ENCODE data around the gene BRI3BP. TPM values are rescaled to one million over a fixed set of nuclear protein-coding genes. Genes with fewer than 3 reads are reported as not detected.

The BRI3BP gene
- total RNA-seq, 2 donors from 2014 or later: 5.9 to 8.0 TPM

DNA sequence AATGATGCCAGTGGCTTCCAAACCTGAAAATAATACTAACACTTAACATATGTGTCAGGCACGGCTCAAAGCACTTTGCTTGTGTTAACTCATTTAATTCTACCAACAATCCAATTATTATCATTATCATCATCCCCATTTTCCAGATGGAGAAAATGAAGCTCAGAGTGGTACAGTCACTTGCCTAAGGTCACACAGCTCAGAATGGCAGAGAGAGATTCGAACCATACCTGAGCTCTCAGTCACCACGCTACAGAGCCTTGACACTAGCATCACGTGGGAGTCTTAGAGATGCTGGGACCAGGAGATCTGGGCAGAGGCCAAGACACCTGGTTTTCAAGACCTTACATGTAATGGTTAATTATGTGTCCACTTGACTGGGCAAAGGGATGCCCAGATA, 38.7 kb upstream of the BRI3BP start:
- 96 to 98% methylated on average over 4 of the region's 4 CpGs for WGBS, 2 donors
- H3K36me3 ChIP-seq (replicated peaks in 1 of 2; ENCODE audit: insufficient read depth in 1 of 2, low read depth in 2 of 2): peaks cover 2 to 25% of the 10 kb centered on the region in 2 donors
- no peak overlapping the region for H3K4me3 ChIP-seq
- TF ChIP-seq POLR2A (IDR thresholded peaks at IDR 0.05): no peak
- TF ChIP-seq, protein P1, sequence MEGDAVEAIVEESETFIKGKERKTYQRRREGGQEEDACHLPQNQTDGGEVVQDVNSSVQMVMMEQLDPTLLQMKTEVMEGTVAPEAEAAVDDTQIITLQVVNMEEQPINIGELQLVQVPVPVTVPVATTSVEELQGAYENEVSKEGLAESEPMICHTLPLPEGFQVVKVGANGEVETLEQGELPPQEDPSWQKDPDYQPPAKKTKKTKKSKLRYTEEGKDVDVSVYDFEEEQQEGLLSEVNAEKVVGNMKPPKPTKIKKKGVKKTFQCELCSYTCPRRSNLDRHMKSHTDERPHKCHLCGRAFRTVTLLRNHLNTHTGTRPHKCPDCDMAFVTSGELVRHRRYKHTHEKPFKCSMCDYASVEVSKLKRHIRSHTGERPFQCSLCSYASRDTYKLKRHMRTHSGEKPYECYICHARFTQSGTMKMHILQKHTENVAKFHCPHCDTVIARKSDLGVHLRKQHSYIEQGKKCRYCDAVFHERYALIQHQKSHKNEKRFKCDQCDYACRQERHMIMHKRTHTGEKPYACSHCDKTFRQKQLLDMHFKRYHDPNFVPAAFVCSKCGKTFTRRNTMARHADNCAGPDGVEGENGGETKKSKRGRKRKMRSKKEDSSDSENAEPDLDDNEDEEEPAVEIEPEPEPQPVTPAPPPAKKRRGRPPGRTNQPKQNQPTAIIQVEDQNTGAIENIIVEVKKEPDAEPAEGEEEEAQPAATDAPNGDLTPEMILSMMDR (IDR thresholded peaks at IDR 0.05): no peak
- DNase-seq: no peak
- H3K9me3 ChIP-seq: no peaks in the 10 kb centered on the region
- H3K4me1 ChIP-seq: no peaks in the 10 kb centered on the region
- intact Hi-C loops (cut with DNase I): no loop called here
- no peak overlapping the region for H3K27ac ChIP-seq
- no peak for ATAC-seq
- no peaks in the 10 kb centered on the region for H3K27me3 ChIP-seq

DNA sequence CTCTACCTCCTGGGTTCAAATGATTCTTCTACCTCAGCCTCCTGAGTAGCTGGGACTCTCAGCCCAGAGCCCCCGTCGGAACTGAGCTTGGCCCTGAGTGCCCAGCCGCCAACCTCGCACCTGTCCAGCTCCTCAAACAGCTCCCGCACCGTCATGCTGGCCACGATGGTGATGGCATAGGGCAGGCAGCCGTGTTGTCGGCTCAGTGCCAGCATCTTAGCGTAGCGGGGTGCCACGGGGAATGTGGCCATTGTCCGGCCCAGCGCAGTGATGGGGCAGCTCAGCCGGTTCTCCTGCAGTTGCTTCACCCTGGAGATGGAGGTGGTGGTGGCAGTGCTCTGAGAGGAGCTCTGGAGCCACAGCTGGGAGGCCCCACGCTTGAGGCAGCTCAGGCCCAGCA, 36.9 kb upstream of the BRI3BP start:
- Histone ChIP-seq H3K36me3 (replicated peaks in 1 of 2; ENCODE audit: insufficient read depth in 1 of 2, low read depth in 2 of 2) (peaks cover 7 to 21% of the 10 kb centered on the region in 2 donors), H3K27me3 (no peaks in the 10 kb centered on the region), H3K27ac (no peak overlapping the region), H3K4me3 (no peak overlapping the region), H3K4me1 (no peaks in the 10 kb centered on the region), H3K9me3 (no peaks in the 10 kb centered on the region)
- 90 to 92% methylated on average over 12 to 15 of the region's 16 CpGs for WGBS, 2 donors
- intact Hi-C loops (cut with DNase I): no loop called here
- DNase-seq (no peak), ATAC-seq (no peak)
- TF ChIP-seq POLR2A (IDR thresholded peaks at IDR 0.05): no peak
- TF ChIP-seq, protein P1 (IDR thresholded peaks at IDR 0.05): no peak

DNA sequence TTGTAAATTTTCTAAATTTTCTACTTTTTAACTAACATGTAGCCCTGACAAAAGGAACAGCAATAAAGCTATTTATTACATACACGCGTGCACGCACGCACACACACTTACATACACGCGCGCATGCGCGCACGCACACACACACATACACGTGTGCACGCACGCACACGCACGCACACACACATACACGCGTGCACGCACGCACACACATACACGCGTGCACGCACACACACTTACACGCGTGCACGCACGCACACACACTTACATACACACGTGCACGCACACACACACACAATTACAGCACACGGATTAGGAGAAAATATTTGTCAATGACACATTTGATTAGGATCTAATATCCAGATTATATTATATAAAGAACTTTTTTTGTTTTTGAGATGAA, 32.4 kb upstream of the BRI3BP start:
- Histone ChIP-seq H3K27me3 (no peaks in the 10 kb centered on the region), H3K27ac (no peak overlapping the region), H3K36me3 (replicated peaks in 1 of 2; ENCODE audit: insufficient read depth in 1 of 2, low read depth in 2 of 2) (peaks cover 11 to 23% of the 10 kb centered on the region in 2 donors), H3K9me3 (no peaks in the 10 kb centered on the region), H3K4me3 (no peak overlapping the region), H3K4me1 (no peaks in the 10 kb centered on the region)
- DNase-seq (no peak), ATAC-seq (no peak)
- 86 to 94% methylated on average over 29 of the region's 29 CpGs for WGBS, 2 donors
- intact Hi-C loops (cut with DNase I): no loop called here
- TF ChIP-seq, protein P1 (IDR thresholded peaks at IDR 0.05): no peak
- TF ChIP-seq POLR2A (IDR thresholded peaks at IDR 0.05): no peak

DNA sequence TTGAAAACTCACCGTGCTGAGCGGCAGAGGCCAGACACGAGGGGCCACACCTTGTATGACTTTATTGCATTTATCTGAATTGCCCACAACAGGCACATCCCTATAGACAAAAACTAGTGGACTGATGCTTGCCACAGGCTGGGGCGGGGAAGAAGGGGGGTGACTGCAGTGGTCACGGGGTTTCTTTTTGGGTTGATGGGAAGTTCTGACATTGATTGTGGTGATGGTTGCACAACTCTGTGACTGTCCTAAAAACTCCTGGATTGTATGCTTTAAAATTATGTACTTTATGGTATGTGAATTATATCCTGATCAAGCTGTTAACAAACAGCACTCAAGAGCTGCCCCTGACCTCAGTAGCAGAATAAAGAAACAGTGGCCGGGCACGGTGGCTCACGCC, 30.2 kb upstream of the BRI3BP start:
- no peak for TF ChIP-seq POLR2A (IDR thresholded peaks at IDR 0.05)
- TF ChIP-seq, protein P1 (IDR thresholded peaks at IDR 0.05): no peak
- H3K4me1 ChIP-seq: no peaks in the 10 kb centered on the region
- no peaks in the 10 kb centered on the region for H3K9me3 ChIP-seq
- no peak for DNase-seq
- no peaks in the 10 kb centered on the region for H3K27me3 ChIP-seq
- H3K36me3 ChIP-seq (replicated peaks in 1 of 2; ENCODE audit: insufficient read depth in 1 of 2, low read depth in 2 of 2): peaks cover 11 to 26% of the 10 kb centered on the region in 2 donors
- H3K4me3 ChIP-seq: no peak overlapping the region
- WGBS, 2 donors: 90 to 92% methylated on average over 5 to 8 of the region's 8 CpGs
- H3K27ac ChIP-seq: no peak overlapping the region
- intact Hi-C loops (cut with DNase I): no loop called here
- no peak for ATAC-seq

DNA sequence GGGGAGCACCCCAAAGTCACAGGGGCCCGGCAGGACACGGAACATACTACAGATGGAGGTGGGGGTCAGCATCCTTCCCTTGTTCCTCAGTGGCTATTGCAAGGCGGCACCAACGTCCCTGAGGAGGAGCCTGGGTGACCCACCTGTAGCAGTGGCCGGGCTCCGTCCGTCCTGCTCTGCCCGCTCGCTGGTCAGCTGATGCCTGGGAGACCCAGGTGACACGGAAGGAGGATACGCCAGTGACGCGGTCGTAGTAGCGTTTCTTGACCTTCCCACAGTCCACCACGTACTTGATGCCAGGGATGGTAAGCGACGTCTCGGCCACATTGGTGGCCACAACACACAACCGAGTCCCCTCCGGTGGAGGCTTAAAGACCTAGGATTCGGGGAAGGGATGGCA, 29.2 kb upstream of the BRI3BP start:
- no peak for ATAC-seq
- no peak overlapping the region for H3K27ac ChIP-seq
- no peak overlapping the region for H3K4me3 ChIP-seq
- TF ChIP-seq, protein P1 (IDR thresholded peaks at IDR 0.05): no peak
- TF ChIP-seq POLR2A (IDR thresholded peaks at IDR 0.05): no peak
- intact Hi-C loops (cut with DNase I): no loop called here
- H3K9me3 ChIP-seq: no peaks in the 10 kb centered on the region
- whole genome bisulfite sequencing, 2 donors: 95 to 97% methylated on average over 20 to 22 of the region's 22 CpGs
- H3K36me3 ChIP-seq (replicated peaks in 1 of 2; ENCODE audit: insufficient read depth in 1 of 2, low read depth in 2 of 2): peaks cover 11 to 31% of the 10 kb centered on the region in 2 donors
- H3K4me1 ChIP-seq: no peaks in the 10 kb centered on the region
- no peak for DNase-seq
- no peaks in the 10 kb centered on the region for H3K27me3 ChIP-seq

Measured in body of pancreas (tissue), 4 donors.